Measurements from ENCODE around the gene STRA6.

GRCh38 chr15:74233851-74234597, 31.4 kb upstream of the STRA6 start:
- TF ChIP-seq CTCF (conservative IDR thresholded peaks at IDR 0.05; ENCODE audit: low read depth, low read length): no peak
- TF ChIP-seq EZH2 (IDR thresholded peaks at IDR 0.05; ENCODE audit: borderline replicate concordance, low read depth, low read length, poor library complexity, severe bottlenecking): no peak
